Ishikawa (cell line): ENCODE data around the gene ALDH1A2.

Experiments used
- CEBPB ChIP-seq: IDR thresholded peaks from 2 replicates; pipeline ENCODE4 v1.6.1; 2012
- CREB1 ChIP-seq: IDR thresholded peaks from 2 replicates; pipeline ENCODE4 v1.6.1; 2012; ENCODE audit warnings: low read depth
- EGR1 ChIP-seq: IDR thresholded peaks from 2 replicates; pipeline ENCODE4 v1.6.1; 2012
- EP300 ChIP-seq: IDR thresholded peaks from 2 replicates; pipeline ENCODE4 v1.6.1; 2012; ENCODE audit warnings: borderline replicate concordance
- FOXM1 ChIP-seq: IDR thresholded peaks from 2 replicates; pipeline ENCODE4 v1.6.1; 2012; ENCODE audit warnings: low read depth, borderline replicate concordance
- MAX ChIP-seq: IDR thresholded peaks from 2 replicates; pipeline ENCODE4 v1.6.1; 2012
- NFIC ChIP-seq: IDR thresholded peaks from 2 replicates; pipeline ENCODE4 v1.6.1; 2012
- RAD21 ChIP-seq: IDR thresholded peaks from 2 replicates; pipeline ENCODE4 v1.6.1; 2012; ENCODE audit warnings: low read depth
- REST ChIP-seq: IDR thresholded peaks from 2 replicates; pipeline ENCODE4 v1.6.1; 2012; ENCODE audit warnings: low read depth, mild to moderate bottlenecking
- TAF1 ChIP-seq: IDR thresholded peaks from 2 replicates; pipeline ENCODE4 v1.6.1; 2012; ENCODE audit warnings: low read depth, mild to moderate bottlenecking
- TCF12 ChIP-seq: IDR thresholded peaks from 2 replicates; pipeline ENCODE4 v1.6.1; 2012; ENCODE audit warnings: low read depth
- TEAD4 ChIP-seq: IDR thresholded peaks from 2 replicates; pipeline ENCODE4 v1.6.1; 2012
- USF1 ChIP-seq: IDR thresholded peaks from 2 replicates; pipeline ENCODE4 v1.6.1; 2012
- YY1 ChIP-seq: IDR thresholded peaks from 2 replicates; pipeline ENCODE4 v1.6.1; 2012; ENCODE audit warnings: low read depth
- ZBTB7A ChIP-seq: IDR thresholded peaks from 2 replicates; pipeline ENCODE4 v1.6.1; 2012; ENCODE audit warnings: low read depth

Gene ALDH1A2

GRCh38 chr15:58046467-58046866, 19.0 kb downstream of the ALDH1A2 start:
- TF ChIP-seq TAF1 (no peak), CREB1 (no peak), REST (no peak), MAX (no peak), NFIC (no peak), ZBTB7A (no peak), TCF12 (no peak), FOXM1 (no peak), EP300 (no peak), TEAD4 (no peak), EGR1 (no peak), RAD21 (no peak)

- TF ChIP-seq FOXM1 (no peak), CREB1 (no peak), CEBPB (no peak), ZBTB7A (no peak), NFIC (no peak), EGR1 (no peak), REST (no peak), TCF12 (no peak), RAD21 (no peak), MAX (no peak), TEAD4 (no peak), EP300 (no peak), TAF1 (no peak), USF1 (no peak), YY1 (no peak)
These were observed 21.0 kb downstream of the ALDH1A2 start for GRCh38 chr15:58044551-58044950.

DNA sequence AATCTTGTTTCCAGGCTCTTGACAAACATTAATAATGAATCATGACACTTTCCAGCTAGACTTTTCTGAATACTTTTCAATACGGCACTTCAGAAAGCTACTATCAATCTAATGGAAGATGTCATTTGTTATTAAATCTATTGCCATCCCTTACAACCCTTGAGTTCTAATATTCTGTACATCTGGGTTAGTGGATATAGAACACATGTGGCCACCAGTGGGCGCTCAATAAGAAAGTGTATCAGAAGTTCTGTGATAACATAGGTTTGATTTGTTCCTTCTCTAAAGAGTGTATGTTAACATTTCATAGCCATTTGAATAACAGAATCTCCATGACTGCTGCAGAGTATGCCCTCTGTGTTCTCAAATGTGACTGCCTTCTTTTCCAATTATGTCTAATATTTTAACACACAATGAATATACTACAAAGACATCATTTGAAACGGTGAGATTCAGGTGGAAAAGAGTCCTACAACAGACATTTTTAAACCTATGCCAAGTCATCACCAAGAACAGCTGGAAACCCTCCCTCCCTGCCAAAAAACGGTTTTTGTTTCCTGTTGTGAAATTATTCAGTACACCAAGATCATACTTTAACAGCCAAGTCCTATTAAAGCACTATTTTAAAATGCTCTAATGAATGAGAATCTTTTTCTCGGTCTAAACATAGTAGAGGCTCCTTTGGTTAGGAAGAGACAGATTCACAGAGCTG, 22.2 kb downstream of the ALDH1A2 start:
- TF ChIP-seq EP300, result no peak
- TF ChIP-seq NFIC, result no peak
- TF ChIP-seq TCF12, result no peak
- TF ChIP-seq ZBTB7A, result no peak
- TF ChIP-seq USF1, result no peak
- TF ChIP-seq RAD21, result peak; percentile 43

GRCh38 chr15:58042006-58042405, 23.5 kb downstream of the ALDH1A2 start:
- no peak for TF ChIP-seq CREB1
- TF ChIP-seq MAX, result no peak

DNA sequence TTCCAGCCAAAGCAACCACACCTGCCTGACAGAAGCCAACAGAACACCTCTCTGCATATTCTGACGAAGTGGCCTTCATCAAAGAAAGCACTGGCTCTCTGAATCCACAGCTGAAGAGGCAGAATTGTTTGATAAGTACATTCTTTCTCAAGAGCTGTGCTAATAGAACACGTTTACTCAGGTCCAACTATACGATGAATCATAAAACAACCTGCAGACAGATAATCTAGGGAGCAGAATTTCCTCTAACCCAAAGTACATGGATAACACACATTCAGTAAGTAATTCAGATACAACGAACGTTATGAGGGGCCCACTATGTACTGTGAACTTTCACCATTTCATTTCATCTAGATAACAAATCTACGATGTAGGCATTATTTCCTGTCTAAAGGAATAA, 25.4 kb downstream of the ALDH1A2 start:
- TF ChIP-seq MAX (no peak), TEAD4 (no peak), REST (no peak), USF1 (no peak)
